Measurements from ENCODE around the gene GSAP. TPM values are rescaled to one million over a fixed set of nuclear protein-coding genes. Genes with fewer than 3 reads are reported as not detected.

GSAP gene
- total RNA-seq, 1 experiment from 2014 or later, result 2.0 TPM

- H3K27me3 Mint-ChIP-seq (ENCODE audit: low read depth), result no peaks in the 10 kb centered on the region
- no peak for ATAC-seq
These were observed 22.2 kb downstream of the GSAP start for GRCh38 chr7:77393954-77394353.

More at GRCh38 chr7:77393954-77394353, 22.2 kb downstream of the GSAP start:
- no peak overlapping the region for H3K27ac Mint-ChIP-seq
- H3K9me3 Mint-ChIP-seq, result peaks cover 3% of the 10 kb centered on the region; the same call in 1 of the 2 replicates
- POLR2A ChIA-PET, result no interaction called here
- no peak overlapping the region for H3K4me3 Mint-ChIP-seq
- TF ChIP-seq FOXK1 (CRISPR knock-in tag; IDR thresholded peaks at IDR 0.05) (no peak), RELA (CRISPR knock-in tag; IDR thresholded peaks at IDR 0.05; ENCODE audit: borderline replicate concordance) (no peak), GABPB1 (CRISPR knock-in tag; IDR thresholded peaks at IDR 0.05) (no peak), GTF2I (CRISPR knock-in tag; conservative IDR thresholded peaks at IDR 0.05) (no peak), ELF4 (CRISPR knock-in tag; IDR thresholded peaks at IDR 0.05; ENCODE audit: low read depth) (no peak), ERG (CRISPR knock-in tag; IDR thresholded peaks at IDR 0.05) (no peak), ATF2 (CRISPR knock-in tag; IDR thresholded peaks at IDR 0.05; ENCODE audit: borderline replicate concordance, low read depth) (no peak), TP53 (CRISPR knock-in tag; IDR thresholded peaks at IDR 0.05) (no peak), IRF1 (CRISPR knock-in tag; IDR thresholded peaks at IDR 0.05) (no peak), ZNF263 (CRISPR knock-in tag; IDR thresholded peaks at IDR 0.05; ENCODE audit: low read depth) (no peak), TEAD1 (CRISPR knock-in tag; IDR thresholded peaks at IDR 0.05) (no peak), JUN (CRISPR knock-in tag; IDR thresholded peaks at IDR 0.05) (no peak), ATF1 (CRISPR knock-in tag; IDR thresholded peaks at IDR 0.05) (no peak), ZNF423 (CRISPR knock-in tag; IDR thresholded peaks at IDR 0.05) (no peak), ZNF138 (CRISPR knock-in tag; conservative IDR thresholded peaks at IDR 0.05) (no peak), KAT7 (CRISPR knock-in tag; IDR thresholded peaks at IDR 0.05; ENCODE audit: borderline replicate concordance) (no peak)
- TF ChIP-seq, protein P1, sequence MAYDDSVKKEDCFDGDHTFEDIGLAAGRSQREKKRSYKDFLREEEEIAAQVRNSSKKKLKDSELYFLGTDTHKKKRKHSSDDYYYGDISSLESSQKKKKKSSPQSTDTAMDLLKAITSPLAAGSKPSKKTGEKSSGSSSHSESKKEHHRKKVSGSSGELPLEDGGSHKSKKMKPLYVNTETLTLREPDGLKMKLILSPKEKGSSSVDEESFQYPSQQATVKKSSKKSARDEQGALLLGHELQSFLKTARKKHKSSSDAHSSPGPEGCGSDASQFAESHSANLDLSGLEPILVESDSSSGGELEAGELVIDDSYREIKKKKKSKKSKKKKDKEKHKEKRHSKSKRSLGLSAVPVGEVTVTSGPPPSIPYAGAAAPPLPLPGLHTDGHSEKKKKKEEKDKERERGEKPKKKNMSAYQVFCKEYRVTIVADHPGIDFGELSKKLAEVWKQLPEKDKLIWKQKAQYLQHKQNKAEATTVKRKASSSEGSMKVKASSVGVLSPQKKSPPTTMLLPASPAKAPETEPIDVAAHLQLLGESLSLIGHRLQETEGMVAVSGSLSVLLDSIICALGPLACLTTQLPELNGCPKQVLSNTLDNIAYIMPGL (CRISPR knock-in tag; IDR thresholded peaks at IDR 0.05), result no peak
- TF ChIP-seq, protein P2, sequence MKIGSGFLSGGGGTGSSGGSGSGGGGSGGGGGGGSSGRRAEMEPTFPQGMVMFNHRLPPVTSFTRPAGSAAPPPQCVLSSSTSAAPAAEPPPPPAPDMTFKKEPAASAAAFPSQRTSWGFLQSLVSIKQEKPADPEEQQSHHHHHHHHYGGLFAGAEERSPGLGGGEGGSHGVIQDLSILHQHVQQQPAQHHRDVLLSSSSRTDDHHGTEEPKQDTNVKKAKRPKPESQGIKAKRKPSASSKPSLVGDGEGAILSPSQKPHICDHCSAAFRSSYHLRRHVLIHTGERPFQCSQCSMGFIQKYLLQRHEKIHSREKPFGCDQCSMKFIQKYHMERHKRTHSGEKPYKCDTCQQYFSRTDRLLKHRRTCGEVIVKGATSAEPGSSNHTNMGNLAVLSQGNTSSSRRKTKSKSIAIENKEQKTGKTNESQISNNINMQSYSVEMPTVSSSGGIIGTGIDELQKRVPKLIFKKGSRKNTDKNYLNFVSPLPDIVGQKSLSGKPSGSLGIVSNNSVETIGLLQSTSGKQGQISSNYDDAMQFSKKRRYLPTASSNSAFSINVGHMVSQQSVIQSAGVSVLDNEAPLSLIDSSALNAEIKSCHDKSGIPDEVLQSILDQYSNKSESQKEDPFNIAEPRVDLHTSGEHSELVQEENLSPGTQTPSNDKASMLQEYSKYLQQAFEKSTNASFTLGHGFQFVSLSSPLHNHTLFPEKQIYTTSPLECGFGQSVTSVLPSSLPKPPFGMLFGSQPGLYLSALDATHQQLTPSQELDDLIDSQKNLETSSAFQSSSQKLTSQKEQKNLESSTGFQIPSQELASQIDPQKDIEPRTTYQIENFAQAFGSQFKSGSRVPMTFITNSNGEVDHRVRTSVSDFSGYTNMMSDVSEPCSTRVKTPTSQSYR (CRISPR knock-in tag; IDR thresholded peaks at IDR 0.05), result no peak
- TF ChIP-seq, protein P3, sequence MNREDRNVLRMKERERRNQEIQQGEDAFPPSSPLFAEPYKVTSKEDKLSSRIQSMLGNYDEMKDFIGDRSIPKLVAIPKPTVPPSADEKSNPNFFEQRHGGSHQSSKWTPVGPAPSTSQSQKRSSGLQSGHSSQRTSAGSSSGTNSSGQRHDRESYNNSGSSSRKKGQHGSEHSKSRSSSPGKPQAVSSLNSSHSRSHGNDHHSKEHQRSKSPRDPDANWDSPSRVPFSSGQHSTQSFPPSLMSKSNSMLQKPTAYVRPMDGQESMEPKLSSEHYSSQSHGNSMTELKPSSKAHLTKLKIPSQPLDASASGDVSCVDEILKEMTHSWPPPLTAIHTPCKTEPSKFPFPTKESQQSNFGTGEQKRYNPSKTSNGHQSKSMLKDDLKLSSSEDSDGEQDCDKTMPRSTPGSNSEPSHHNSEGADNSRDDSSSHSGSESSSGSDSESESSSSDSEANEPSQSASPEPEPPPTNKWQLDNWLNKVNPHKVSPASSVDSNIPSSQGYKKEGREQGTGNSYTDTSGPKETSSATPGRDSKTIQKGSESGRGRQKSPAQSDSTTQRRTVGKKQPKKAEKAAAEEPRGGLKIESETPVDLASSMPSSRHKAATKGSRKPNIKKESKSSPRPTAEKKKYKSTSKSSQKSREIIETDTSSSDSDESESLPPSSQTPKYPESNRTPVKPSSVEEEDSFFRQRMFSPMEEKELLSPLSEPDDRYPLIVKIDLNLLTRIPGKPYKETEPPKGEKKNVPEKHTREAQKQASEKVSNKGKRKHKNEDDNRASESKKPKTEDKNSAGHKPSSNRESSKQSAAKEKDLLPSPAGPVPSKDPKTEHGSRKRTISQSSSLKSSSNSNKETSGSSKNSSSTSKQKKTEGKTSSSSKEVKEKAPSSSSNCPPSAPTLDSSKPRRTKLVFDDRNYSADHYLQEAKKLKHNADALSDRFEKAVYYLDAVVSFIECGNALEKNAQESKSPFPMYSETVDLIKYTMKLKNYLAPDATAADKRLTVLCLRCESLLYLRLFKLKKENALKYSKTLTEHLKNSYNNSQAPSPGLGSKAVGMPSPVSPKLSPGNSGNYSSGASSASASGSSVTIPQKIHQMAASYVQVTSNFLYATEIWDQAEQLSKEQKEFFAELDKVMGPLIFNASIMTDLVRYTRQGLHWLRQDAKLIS (CRISPR knock-in tag; IDR thresholded peaks at IDR 0.05; ENCODE audit: borderline replicate concordance), result no peak
- no peaks in the 10 kb centered on the region for H3K36me3 Mint-ChIP-seq
- CTCF ChIA-PET, result no interaction called here
- DNase-seq (ENCODE audit: low spot score), result no peak
- peaks cover 23% of the 10 kb centered on the region for H3K4me1 Mint-ChIP-seq
